ENCODE results near the gene SETD5.

SETD5 gene

DNA sequence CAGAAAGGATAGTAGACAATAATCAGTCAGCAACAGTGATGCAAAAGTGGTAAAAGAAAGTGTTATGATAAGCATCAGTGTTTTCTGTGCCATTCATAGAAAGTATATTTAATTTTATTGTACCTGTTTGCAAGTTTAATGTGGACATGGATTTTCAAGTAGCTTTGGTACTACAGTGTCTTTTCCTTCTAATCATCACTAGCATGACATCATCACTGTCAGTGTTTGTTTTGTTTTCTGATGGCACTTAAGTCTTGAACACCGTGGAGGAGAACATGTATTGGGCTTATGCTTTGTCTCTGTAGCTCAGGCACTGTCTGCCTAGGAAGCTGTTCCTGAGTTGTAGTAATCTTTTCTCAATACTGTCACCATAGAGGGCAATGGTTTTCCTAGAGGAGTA lies 41.9 kb downstream of the SETD5 start:
- DNase-seq = no peak
- H3K4me3 Mint-ChIP-seq = no peak overlapping the region
- TF ChIP-seq, protein P1, sequence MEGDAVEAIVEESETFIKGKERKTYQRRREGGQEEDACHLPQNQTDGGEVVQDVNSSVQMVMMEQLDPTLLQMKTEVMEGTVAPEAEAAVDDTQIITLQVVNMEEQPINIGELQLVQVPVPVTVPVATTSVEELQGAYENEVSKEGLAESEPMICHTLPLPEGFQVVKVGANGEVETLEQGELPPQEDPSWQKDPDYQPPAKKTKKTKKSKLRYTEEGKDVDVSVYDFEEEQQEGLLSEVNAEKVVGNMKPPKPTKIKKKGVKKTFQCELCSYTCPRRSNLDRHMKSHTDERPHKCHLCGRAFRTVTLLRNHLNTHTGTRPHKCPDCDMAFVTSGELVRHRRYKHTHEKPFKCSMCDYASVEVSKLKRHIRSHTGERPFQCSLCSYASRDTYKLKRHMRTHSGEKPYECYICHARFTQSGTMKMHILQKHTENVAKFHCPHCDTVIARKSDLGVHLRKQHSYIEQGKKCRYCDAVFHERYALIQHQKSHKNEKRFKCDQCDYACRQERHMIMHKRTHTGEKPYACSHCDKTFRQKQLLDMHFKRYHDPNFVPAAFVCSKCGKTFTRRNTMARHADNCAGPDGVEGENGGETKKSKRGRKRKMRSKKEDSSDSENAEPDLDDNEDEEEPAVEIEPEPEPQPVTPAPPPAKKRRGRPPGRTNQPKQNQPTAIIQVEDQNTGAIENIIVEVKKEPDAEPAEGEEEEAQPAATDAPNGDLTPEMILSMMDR (IDR thresholded peaks at IDR 0.05) = no peak
- H3K4me1 Mint-ChIP-seq = no peaks in the 10 kb centered on the region
- no peaks in the 10 kb centered on the region for H3K9me3 Mint-ChIP-seq
- no peaks in the 10 kb centered on the region for H3K27me3 Mint-ChIP-seq (ENCODE audit: low read depth, poor library complexity)
- H3K27ac Mint-ChIP-seq = no peak overlapping the region
- H3K36me3 Mint-ChIP-seq (ENCODE audit: low read depth) = peaks cover 83% of the 10 kb centered on the region

DNA sequence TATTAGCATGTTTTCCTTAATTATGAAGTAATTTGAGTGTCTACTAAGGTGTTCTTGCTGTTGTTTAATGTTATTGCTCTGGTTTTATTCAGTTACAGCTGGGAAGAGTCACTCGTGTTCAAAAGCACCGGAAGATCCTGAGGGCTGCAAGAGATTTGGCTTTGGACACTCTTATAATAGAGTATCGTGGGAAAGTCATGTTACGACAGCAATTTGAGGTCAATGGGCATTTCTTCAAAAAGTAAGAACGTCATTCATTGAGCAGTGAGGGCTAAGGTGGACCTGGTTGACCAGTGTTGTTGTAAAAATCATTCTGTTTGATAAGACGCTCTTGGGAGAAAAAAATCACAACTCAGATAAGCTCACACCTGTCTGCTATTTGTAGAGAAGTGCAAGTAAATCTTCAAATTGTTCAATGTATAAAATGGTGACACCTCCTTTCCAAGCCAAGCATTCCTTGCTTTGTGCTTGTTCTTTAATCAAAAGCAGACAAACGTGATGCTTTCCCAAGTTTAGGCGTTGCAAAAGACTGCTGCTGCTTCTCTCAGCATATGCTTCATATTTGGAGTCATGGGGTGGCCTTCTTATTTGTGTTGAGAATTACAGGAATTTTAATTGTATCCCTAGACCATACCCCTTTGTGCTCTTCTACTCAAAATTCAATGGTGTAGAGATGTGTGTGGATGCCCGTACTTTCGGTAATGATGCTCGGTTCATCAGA lies 44.2 kb downstream of the SETD5 start:
- Mint-ChIP-seq H3K4me1 (no peaks in the 10 kb centered on the region), H3K4me3 (no peak overlapping the region), H3K9me3 (no peaks in the 10 kb centered on the region), H3K36me3 (ENCODE audit: low read depth) (peaks cover 81% of the 10 kb centered on the region), H3K27me3 (ENCODE audit: low read depth, poor library complexity) (no peaks in the 10 kb centered on the region), H3K27ac (no peak overlapping the region)
- TF ChIP-seq, protein P1 (IDR thresholded peaks at IDR 0.05) = no peak
- DNase-seq = no peak

DNA sequence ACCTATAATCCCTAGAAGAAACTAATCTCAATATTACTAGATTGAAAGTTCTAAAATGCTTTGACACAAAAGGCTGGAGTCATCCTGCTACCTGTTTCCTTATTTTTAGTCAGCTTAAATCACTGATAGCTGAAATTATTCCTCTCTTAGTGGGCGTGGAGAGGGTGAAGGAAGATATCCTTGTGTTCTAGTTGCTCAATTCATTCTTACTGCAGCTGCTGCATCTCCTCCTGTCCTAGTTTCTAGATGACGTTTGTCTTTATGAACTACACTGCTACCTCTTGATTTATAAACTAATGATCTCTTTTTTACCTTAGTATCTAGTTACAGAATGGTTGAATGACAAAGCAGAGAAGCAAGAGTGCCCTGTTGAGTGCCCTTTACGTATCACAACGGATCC lies 50.7 kb downstream of the SETD5 start:
- no peaks in the 10 kb centered on the region for H3K4me1 Mint-ChIP-seq
- peaks cover 81% of the 10 kb centered on the region for H3K36me3 Mint-ChIP-seq (ENCODE audit: low read depth)
- H3K27me3 Mint-ChIP-seq (ENCODE audit: low read depth, poor library complexity) = no peaks in the 10 kb centered on the region
- DNase-seq = no peak
- H3K27ac Mint-ChIP-seq = peak overlapping the region; percentile 68
- TF ChIP-seq, protein P1 (IDR thresholded peaks at IDR 0.05) = no peak
- no peaks in the 10 kb centered on the region for H3K9me3 Mint-ChIP-seq
- H3K4me3 Mint-ChIP-seq = no peak overlapping the region

DNA sequence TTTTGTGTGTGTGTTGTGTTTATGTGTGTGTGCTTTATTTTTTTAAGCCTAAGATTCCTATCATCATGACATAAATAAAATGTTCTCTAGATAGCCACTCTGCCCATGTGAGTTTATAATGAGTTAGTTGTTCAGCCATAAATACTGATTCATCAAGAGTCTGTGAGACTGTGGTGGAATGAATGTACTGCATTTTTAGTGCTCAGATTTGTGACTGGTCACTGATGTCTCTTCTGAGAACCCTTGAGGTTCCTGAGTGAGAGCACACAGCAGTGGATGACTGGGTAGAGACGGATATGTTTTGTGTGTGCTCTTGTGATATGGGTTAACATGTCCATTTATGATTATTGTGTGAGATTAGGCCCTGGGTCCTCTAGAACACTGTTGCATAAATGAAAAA lies 51.2 kb downstream of the SETD5 start:
- TF ChIP-seq, protein P1 (IDR thresholded peaks at IDR 0.05) = no peak
- no peak for DNase-seq
- no peaks in the 10 kb centered on the region for H3K4me1 Mint-ChIP-seq
- H3K27me3 Mint-ChIP-seq (ENCODE audit: low read depth, poor library complexity) = no peaks in the 10 kb centered on the region
- peaks cover 81% of the 10 kb centered on the region for H3K36me3 Mint-ChIP-seq (ENCODE audit: low read depth)
- no peaks in the 10 kb centered on the region for H3K9me3 Mint-ChIP-seq
- peak overlapping the region; percentile 68 for H3K27ac Mint-ChIP-seq
- no peak overlapping the region for H3K4me3 Mint-ChIP-seq

DNA sequence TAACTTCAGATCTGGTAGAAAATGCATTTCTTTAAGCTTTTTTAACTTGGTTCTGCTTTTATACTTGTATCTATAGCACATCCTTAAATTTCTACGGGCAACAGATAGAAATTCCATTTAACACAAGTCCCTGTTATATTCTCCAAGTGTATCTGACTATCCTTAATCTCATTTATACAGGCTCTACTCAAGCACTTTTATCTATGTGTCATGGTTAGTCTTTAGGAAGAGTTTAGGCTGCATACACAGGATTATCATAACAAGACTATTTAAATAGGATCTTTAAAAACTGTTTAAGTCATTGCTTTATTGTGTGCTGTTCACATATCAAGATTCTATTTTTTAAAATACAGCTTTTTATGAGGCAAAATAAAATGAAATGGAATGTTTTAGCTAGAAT lies 52.7 kb downstream of the SETD5 start:
- DNase-seq = no peak
- no peaks in the 10 kb centered on the region for H3K4me1 Mint-ChIP-seq
- no peaks in the 10 kb centered on the region for H3K27me3 Mint-ChIP-seq (ENCODE audit: low read depth, poor library complexity)
- no peak overlapping the region for H3K4me3 Mint-ChIP-seq
- peaks cover 72% of the 10 kb centered on the region for H3K36me3 Mint-ChIP-seq (ENCODE audit: low read depth)
- H3K27ac Mint-ChIP-seq = no peak overlapping the region
- TF ChIP-seq, protein P1 (IDR thresholded peaks at IDR 0.05) = no peak
- no peaks in the 10 kb centered on the region for H3K9me3 Mint-ChIP-seq

DNA sequence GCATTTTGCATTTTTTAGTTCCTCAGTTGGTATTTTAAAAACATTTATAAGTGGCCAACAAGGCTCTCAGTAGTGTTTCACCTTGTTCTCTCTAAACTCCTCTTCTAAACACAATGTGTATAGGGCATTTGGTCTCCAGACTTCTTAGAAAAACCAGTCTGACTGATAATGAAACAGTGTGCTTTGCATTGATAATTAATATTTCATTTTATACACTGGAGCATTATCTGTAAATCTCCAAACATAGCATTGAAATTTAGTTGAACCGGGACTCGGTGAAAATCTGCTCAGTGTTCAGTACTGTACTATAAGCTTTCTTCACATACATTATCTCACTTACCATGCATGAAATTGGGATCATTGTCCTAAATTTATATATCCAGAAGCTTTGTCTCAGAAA lies 53.6 kb downstream of the SETD5 start:
- TF ChIP-seq, protein P1 (IDR thresholded peaks at IDR 0.05) = no peak
- H3K4me1 Mint-ChIP-seq = no peaks in the 10 kb centered on the region
- DNase-seq = no peak
- H3K4me3 Mint-ChIP-seq = no peak overlapping the region
- H3K27ac Mint-ChIP-seq = no peak overlapping the region
- H3K9me3 Mint-ChIP-seq = no peaks in the 10 kb centered on the region
- H3K36me3 Mint-ChIP-seq (ENCODE audit: low read depth) = peaks cover 72% of the 10 kb centered on the region
- no peaks in the 10 kb centered on the region for H3K27me3 Mint-ChIP-seq (ENCODE audit: low read depth, poor library complexity)

Data from nephron progenitor cell (in vitro differentiated cells).